Natural killer cell (primary cell): ENCODE data around the gene FGL2. TPM values are rescaled to one million over a fixed set of nuclear protein-coding genes. Genes with fewer than 3 reads are reported as not detected.
"Not testable (repeated sequence)": the region's sequence is repeated elsewhere in the genome, so short reads cannot be mapped to it uniquely, and the experiment has no call there.

Experiments
- ATAC-seq, 3 donors: fragments of 150-1000 bp in 2 of 3; fragments of 200-7000 bp in 1 of 3; cut with Tn5 transposase; 1 replicate in 1 of 3; 2 replicates in 2 of 3; pipeline ENCODE4 v1.10.0; 2021; ENCODE audit warnings: mild to moderate bottlenecking in 2 of 3, moderate library complexity in 2 of 3
- DNase-seq, 2 donors: peaks; one replicate each; pipeline versions ENCODE4 v3.0.0 to v3.0.0-alpha.2; 2013 to 2021; ENCODE audit warnings: mixed read lengths in 1 of 2
- H3K27ac ChIP-seq: one replicate; pipeline ENCODE4 v1.5.1; 2013; ENCODE audit warnings: mild to moderate bottlenecking, low read length
- H3K27me3 ChIP-seq: one replicate; pipeline ENCODE4 v1.6.1; 2013; ENCODE audit warnings: low read length; ENCODE audit not compliant: control insufficient read depth, insufficient read depth
- H3K36me3 ChIP-seq: one replicate; pipeline ENCODE4 v1.6.1; 2013; ENCODE audit warnings: low read length; ENCODE audit not compliant: control insufficient read depth, insufficient read depth
- H3K4me1 ChIP-seq: one replicate; pipeline ENCODE4 v1.6.1; 2013; ENCODE audit warnings: low read length; ENCODE audit not compliant: control insufficient read depth, insufficient read depth
- H3K4me3 ChIP-seq: one replicate; pipeline ENCODE4 v1.5.1; 2013; ENCODE audit warnings: low read length
- H3K9me3 ChIP-seq: one replicate; pipeline ENCODE4 v1.6.1; 2013; ENCODE audit warnings: low read length; ENCODE audit not compliant: control insufficient read depth, insufficient read depth
- H3K27ac Mint-ChIP-seq, 2 donors: one replicate each; pipeline ENCODE4 v1.8.0; 2022; ENCODE audit warnings: mild to moderate bottlenecking in 2 of 2, mixed read lengths in 2 of 2, moderate library complexity in 1 of 2
- H3K27me3 Mint-ChIP-seq, 2 donors: one replicate each; pipeline ENCODE4 v1.8.0; 2022; ENCODE audit warnings: low read depth in 2 of 2, mixed read lengths in 2 of 2
- H3K36me3 Mint-ChIP-seq: one replicate; pipeline ENCODE4 v1.8.0; 2022; ENCODE audit warnings: mixed read lengths
- H3K4me1 Mint-ChIP-seq, 2 donors: one replicate each; pipeline ENCODE4 v1.8.0; 2022; ENCODE audit warnings: mixed read lengths in 2 of 2
- H3K4me3 Mint-ChIP-seq: one replicate; pipeline ENCODE4 v1.8.0; 2022; ENCODE audit warnings: mild to moderate bottlenecking, moderate library complexity, mixed read lengths
- H3K9me3 Mint-ChIP-seq, 2 donors: one replicate each; pipeline ENCODE4 v1.8.0; 2022; ENCODE audit warnings: mixed read lengths in 2 of 2
- WGBS: methylation state at CpG from one replicate; pipeline ENCODE4 v1.1.7; 2013; ENCODE audit warnings: missing lambda C conversion rate; ENCODE audit not compliant: insufficient coverage; 5-methylcytosine and 5-hydroxymethylcytosine counted together
- intact Hi-C: fragments of 100-400 bp; cut with micrococcal nuclease; formaldehyde crosslinking; loops from one replicate; pipeline ENCODE4 v1.14.2; 2022
- total RNA-seq, 4 donors: library from RNA; stranded (reverse); fragments of 120-200 nt in 1 of 4; gene quantifications; one replicate each; pipeline versions ENCODE4 v1.2.3 to v1.2.4, GENCODE V29; 2013 to 2022
- TF ChIP-seq, protein P1 (sequence below): fragments of 200-600 bp; IDR thresholded peaks from one replicate; pipeline ENCODE4 v1.8.0; 2022; ENCODE audit warnings: antibody characterized with exemption

The FGL2 gene
- total RNA-seq, 3 donors from 2014 or later (not counting 1 experiment from before 2014, with no cell fraction given): 38.4 to 51.5 (median 44.5) TPM

DNA sequence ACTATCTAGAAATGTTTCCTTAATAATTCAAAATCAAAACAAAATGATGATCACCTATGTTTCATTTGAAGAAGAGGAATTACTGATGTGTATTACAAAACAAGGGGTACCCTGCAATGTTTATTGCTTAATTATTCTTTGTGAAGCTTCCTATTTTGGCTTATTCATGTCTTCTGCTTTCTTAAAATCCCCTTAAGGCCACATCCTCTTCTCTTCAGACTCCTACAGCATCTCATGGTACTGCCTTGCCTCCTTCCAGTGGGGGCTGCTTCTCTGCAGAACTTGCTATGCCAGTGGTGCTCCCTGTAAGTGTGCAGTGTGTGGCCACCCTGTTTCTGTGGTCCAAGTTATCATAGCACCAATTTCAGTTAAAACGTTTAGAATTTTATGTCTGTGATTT is 42.2 kb downstream of the FGL2 start:
- Mint-ChIP-seq H3K27me3 (no peaks in the 10 kb centered on the region), H3K4me3 (no peak overlapping the region)
- peak in 2 of 3 donors; percentile 28 to 53 for ATAC-seq

GRCh38 chr7:77157034-77157433 is 42.6 kb downstream of the FGL2 start:
- DNase-seq, H3K27me3 ChIP-seq, H3K36me3 ChIP-seq, H3K4me1 ChIP-seq, H3K27ac ChIP-seq, intact Hi-C loops, H3K9me3 ChIP-seq, H3K4me1 Mint-ChIP-seq, H3K27me3 Mint-ChIP-seq, H3K36me3 Mint-ChIP-seq, H3K4me3 Mint-ChIP-seq, ATAC-seq, H3K9me3 Mint-ChIP-seq, H3K4me3 ChIP-seq, H3K27ac Mint-ChIP-seq: not testable (repeated sequence)
- no CpG with 5 or more reads among the region's 1 CpG for WGBS

More for the DNA sequence above, 42.2 kb downstream of the FGL2 start:
- H3K36me3 ChIP-seq: no peaks in the 10 kb centered on the region
- Mint-ChIP-seq H3K36me3 (no peaks in the 10 kb centered on the region), H3K4me1 (no peaks in the 10 kb centered on the region), H3K9me3 (no peaks in the 10 kb centered on the region), H3K27ac (peak overlapping the region in 1 of 2 donors; percentile 8)
- WGBS: 25% methylated on average over 1 of the region's 1 CpG
- DNase-seq: peak in 1 of 2 donors; percentile 3
- H3K9me3 ChIP-seq: no peaks in the 10 kb centered on the region
- H3K27ac ChIP-seq: no peak overlapping the region
- TF ChIP-seq, protein P1, sequence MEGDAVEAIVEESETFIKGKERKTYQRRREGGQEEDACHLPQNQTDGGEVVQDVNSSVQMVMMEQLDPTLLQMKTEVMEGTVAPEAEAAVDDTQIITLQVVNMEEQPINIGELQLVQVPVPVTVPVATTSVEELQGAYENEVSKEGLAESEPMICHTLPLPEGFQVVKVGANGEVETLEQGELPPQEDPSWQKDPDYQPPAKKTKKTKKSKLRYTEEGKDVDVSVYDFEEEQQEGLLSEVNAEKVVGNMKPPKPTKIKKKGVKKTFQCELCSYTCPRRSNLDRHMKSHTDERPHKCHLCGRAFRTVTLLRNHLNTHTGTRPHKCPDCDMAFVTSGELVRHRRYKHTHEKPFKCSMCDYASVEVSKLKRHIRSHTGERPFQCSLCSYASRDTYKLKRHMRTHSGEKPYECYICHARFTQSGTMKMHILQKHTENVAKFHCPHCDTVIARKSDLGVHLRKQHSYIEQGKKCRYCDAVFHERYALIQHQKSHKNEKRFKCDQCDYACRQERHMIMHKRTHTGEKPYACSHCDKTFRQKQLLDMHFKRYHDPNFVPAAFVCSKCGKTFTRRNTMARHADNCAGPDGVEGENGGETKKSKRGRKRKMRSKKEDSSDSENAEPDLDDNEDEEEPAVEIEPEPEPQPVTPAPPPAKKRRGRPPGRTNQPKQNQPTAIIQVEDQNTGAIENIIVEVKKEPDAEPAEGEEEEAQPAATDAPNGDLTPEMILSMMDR: no peak
- H3K27me3 ChIP-seq: no peaks in the 10 kb centered on the region
- H3K4me3 ChIP-seq: no peak overlapping the region
- intact Hi-C loops: no loop called here
- H3K4me1 ChIP-seq: no peaks in the 10 kb centered on the region

GRCh38 chr7:77155601-77156377 is 43.8 kb downstream of the FGL2 start:
- H3K27me3 Mint-ChIP-seq, H3K9me3 Mint-ChIP-seq, H3K4me3 Mint-ChIP-seq, H3K4me1 Mint-ChIP-seq, H3K4me3 ChIP-seq, H3K4me1 ChIP-seq, H3K27ac Mint-ChIP-seq, H3K27me3 ChIP-seq, H3K27ac ChIP-seq, H3K36me3 Mint-ChIP-seq, H3K9me3 ChIP-seq, intact Hi-C loops, ATAC-seq, DNase-seq, H3K36me3 ChIP-seq: not testable (repeated sequence)
- WGBS: no CpG with 5 or more reads among the region's 5 CpGs

GRCh38 chr7:77154917-77155464 is 44.6 kb downstream of the FGL2 start:
- H3K36me3 ChIP-seq, H3K27ac Mint-ChIP-seq, H3K27me3 Mint-ChIP-seq, intact Hi-C loops, H3K27ac ChIP-seq, H3K36me3 Mint-ChIP-seq, DNase-seq, H3K27me3 ChIP-seq, H3K4me3 ChIP-seq, H3K4me1 ChIP-seq, H3K4me3 Mint-ChIP-seq, H3K9me3 Mint-ChIP-seq, H3K4me1 Mint-ChIP-seq, H3K9me3 ChIP-seq: not testable (repeated sequence)
- peak in 2 of 3 donors; percentile 43 to 59 for ATAC-seq
- 7% methylated on average over 1 of the region's 3 CpGs for WGBS

DNA sequence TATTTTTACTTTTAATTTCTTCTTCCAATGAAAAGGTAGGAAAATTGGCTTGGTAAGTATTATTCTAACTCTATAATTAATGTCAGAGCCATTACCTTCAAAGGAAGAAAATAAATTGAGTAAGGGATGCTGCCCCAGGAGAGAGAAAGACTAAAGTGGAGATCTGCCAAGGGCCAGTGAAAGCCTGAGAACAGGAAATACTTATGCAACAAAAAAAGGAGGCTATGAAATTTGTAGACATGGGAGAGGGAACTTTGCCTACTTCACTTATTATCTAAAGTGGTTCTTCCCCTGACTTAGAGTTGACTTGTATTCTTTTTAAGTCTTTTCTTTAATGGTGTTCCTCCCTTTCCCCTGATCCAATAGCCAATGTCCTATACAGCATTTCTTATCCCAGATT is 47.4 kb downstream of the FGL2 start:
- H3K27me3 Mint-ChIP-seq, H3K27ac ChIP-seq, H3K36me3 ChIP-seq, H3K4me1 ChIP-seq, H3K27ac Mint-ChIP-seq, intact Hi-C loops, H3K9me3 ChIP-seq, H3K36me3 Mint-ChIP-seq, H3K4me3 ChIP-seq, H3K9me3 Mint-ChIP-seq, H3K27me3 ChIP-seq, H3K4me3 Mint-ChIP-seq, H3K4me1 Mint-ChIP-seq, ATAC-seq, DNase-seq: not testable (repeated sequence)

Other genes with a start within 250 kb of the FGL2 start
- not detected for gene SPDYE17, start 167.5 kb downstream of the FGL2 start, total RNA-seq
- 1 to 10 TPM in 2 of 3 donors, not detected in 1; 2.3 to 3.7 TPM for gene SPDYE18, start 137.3 kb downstream of the FGL2 start, total RNA-seq
- gene CCDC146, start 77.2 kb downstream of the FGL2 start, total RNA-seq: 10 to 100 TPM; 20.1 to 25.6 (median 24.0) TPM
- 100 to 1,000 TPM; 202 to 302 (median 301) TPM for gene GSAP, start 216.5 kb upstream of the FGL2 start, total RNA-seq